H4 (cell line): ENCODE measurements around the gene ELFN1. TPM values are rescaled to one million over a fixed set of nuclear protein-coding genes. Genes with fewer than 3 reads are reported as not detected.

Source experiments
- DNase-seq: peaks from one replicate; pipeline ENCODE4 v3.0.0-alpha.2; 2015; ENCODE audit warnings: low spot score
- total RNA-seq: library from RNA; depleted of rRNA; stranded (reverse); fragments of >200 nt; shearing (Covaris generic); gene quantifications from 2 replicates; pipeline ENCODE4 v1.2.3, GENCODE V29; 2014

ELFN1 gene
- total RNA-seq, 1 experiment from 2014 or later, result 0.37 TPM

DNA sequence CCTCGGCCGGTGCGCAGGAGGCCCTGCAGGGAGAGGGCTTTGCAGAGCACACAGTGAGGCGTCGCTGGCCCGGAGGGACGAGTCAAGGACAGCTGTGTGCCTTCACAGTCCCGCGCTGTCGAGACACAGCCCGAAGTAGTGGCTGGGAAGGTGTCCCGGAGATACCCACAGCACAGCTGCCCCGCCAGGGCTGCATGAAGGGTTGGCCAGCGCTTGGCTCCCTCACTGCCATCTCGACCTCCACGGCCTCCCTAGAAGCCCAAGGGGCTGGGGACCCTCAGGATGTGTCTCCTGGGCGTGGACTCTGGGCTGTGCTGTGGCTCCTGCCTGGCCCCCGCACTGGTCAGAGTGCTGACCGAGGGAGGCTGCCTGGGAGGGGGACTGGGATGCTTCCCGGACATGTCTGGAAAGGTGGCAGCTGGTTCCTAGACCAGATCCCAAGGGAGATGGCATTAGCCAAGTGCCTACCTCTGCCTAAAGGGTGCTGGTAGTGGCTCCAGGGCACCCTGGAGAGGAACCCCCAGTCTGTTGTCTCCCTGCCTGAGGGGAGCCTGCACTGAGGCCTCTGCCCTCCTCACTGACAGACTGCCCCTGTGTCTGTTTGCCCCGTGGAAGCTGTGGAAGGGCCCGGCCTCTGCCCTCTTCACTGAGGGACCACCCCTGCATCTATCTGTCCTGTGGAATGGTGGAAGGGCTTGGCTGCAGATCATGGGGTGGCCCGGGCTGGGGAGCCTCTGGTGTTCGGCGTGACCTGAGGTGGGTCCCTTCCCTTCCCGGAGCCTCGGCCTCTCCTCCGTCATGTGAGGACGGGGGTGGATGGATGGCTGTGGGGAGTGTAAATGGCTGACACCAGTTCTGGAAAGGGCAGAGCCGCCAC, 5.8 kb downstream of the ELFN1 start:
- DNase-seq, result no peak

DNA sequence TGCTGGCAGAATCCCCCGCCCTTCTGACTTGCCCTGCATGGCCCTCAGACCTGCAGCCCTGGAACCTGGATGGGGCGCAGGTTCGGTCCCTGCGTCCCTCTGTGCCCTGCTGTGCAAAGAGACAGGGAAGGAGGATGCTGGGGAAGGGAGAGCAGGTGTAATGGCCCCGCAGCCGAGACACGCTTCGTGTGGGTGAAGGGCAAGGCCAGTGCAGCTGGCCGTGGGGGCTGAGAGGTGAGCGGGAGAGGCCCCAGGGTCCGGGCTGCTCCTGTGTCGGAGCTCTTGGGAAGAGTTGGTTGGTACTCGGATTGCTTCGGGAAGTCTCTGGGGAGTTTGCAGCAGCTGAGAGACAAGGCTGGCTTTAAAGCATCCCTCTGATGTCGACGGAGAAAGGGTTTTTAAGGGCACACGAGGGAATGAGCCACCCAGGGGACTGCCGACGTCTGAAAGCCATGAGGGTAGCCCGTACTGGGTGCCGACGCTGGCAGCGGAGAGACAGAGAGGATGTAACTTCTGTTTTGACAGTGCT, 6.5 kb downstream of the ELFN1 start:
- DNase-seq, result no peak

DNA sequence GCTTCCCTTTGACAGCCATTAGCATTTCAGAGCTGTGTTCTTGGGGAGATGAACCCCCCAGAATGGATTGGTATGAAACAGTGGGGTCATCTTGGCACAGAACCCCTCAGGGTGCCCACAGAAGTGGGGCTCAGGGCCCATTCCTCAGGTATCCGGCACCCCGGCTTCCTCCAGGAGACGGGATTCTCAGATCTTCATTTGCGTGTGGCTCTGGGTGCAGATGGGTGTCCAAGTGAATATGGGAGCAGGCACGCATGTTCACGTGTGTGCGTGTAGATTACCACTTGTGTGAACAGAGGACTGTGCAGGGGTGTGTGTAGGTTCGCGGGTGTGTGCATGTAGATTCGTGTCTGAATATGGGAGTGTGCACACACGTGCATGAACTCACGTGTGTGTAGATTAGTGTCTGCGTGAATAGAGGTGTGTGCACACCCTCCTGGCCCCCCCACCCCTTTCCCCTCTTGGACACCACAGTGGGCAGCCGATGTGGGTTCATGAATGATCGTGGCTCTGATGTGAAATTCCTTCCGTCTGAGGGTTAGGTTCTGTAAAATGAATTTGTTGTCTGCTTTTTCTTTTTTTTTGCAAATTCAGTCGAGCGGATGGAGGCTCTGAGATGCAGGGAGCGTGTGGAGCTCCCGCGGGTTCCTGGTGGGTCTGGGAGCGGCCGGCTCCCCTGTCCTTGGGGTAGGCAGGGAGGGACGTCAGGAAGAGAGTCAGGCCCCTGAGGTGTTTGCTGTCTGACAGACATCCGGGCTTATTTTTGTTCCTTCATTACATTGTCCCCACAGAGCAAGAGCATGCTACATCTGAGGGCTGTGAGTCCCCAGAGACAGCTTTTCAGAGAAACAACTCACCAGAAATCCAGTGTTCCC, 7.4 kb downstream of the ELFN1 start:
- DNase-seq, result no peak

DNA sequence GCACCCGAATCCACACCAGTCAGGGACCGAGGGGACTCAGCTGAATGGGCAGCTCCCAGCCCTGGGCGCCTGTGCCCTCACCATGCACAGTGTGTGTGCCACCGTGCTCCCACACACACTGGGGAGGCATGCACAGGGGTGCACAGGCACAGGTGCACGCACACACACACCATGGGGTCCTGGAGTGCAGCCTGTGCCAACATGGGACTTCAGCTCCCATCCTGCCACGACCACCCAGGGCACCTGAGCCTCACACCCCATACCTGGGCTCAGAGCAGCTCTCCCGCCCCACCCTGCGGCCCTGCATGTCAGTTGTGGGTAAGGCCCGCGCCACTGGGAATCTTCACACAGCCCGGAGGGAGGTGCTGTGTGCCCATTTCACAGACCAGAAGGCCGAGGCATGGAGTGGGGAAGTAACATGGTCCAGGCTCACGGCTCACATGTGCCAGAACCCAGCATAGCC, 8.0 kb downstream of the ELFN1 start:
- no peak for DNase-seq

DNA sequence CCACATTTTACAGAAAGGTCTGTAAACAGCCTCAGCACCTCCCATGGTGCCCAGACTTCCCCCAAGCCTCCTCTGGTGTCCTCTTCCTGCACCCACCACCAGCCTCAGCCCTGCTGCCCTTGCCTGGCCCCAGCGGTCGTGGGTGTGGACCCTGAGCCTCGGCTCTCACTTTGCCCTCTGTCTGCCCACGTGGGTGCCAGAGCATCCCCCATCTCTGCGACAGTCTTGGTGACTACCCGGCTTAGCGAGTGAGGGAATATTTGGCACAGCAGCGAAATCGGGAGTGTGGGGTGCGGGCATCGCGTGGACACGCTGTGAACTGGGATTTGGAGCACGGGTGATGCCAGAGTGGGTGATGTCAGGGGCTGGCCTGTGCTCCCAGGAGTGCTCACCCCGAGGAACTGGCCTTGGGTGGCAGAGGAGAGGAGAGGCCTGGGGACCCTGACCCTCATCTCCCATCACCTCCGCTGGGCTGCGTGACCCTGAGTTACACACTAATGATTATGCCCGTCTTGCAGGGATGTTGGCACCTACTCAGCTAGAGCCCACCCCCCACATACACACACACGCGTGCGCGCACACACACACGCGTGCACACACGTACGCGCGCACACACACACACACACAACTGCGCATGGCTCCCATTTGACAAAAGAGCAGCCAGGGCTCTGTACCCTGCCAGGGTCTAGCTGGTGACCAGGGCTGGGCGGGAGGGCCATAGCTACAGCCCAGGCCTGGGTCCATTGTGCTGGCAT, 8.7 kb downstream of the ELFN1 start:
- no peak for DNase-seq

DNA sequence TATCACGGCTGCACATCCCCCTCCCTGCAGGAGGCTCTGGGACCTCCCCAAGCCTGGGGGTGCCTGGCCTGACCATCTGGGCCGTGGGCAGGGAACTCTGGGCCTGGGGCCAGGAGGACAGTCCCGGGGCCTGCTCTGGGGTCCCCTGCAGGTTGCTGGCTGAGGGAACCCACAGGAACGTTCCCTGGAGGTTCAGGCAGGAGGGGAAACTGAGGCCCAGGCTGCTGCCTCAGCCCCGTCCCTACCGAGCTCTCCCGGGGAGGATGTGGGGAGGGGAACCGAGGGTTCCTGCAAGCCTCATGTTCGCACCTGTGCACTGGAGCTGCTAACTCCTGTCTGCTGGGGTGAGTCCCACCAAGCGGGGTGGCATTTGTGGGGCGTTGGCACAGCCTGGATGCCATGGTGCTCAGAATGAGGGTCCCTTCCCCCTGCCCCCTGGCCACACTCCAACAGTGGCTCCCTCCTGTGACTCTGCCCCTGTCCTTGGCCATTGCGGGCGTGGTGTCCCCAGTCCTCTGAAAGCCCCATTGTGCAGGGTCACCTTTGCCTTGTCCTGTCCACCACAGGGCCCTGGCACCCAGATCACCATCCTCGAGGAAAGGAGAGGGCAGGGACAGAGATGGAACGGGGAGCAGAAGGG, 9.4 kb downstream of the ELFN1 start:
- no peak for DNase-seq

DNA sequence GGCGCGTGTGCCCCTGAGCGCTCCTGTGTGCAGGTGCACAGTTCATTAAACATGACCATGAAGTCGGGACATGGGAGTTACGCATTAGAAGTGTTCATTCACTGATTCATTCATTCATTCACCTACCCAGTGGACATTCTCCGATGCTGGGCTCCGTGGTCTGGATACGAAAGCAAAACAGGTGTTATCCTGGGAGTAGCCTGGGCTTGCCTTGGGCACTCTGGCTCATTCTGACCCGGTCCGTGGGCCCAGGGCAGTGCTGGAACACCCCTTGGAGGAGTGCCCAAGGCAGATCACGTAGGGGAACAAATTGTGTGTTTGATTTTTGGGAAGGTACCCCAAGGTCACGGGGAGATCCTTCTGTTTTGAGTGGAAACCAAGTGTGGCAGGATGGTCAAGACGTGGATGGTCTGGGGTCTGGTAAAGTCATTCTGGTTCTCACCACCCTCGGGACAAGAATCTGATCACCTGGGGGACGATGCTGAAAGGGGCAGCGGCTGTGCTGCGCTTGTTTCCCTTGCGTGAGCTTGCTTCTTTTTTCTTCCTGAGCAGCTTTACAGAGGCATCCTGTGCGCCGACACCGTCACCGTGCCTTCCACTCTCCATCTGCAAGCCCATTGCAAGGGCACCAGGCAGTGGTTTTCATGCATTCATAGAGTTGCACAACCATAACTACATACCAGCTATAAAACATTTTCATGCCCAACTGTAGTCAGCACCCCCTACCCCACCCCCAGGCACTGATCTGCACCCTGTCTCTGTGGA, 10.1 kb downstream of the ELFN1 start:
- DNase-seq, result no peak

DNA sequence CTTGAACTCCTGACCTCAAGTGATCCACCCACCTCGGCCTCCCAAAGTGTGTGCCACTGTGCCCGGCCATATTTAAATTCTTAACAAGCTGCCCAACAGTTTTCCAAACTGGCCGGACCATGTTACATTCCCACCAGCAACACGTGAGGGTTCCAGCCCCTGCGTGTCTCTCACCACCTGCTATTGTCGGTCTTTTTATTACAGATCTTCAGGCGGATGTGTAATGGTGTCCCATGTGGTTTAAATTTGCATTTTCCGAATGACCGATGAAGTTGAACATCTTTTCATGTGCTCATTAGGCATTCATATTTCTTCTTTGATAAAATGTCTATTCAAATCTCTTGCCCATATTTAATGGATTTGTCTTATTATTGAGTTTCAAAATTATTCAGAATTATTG, 11.5 kb downstream of the ELFN1 start:
- DNase-seq, result no peak

DNA sequence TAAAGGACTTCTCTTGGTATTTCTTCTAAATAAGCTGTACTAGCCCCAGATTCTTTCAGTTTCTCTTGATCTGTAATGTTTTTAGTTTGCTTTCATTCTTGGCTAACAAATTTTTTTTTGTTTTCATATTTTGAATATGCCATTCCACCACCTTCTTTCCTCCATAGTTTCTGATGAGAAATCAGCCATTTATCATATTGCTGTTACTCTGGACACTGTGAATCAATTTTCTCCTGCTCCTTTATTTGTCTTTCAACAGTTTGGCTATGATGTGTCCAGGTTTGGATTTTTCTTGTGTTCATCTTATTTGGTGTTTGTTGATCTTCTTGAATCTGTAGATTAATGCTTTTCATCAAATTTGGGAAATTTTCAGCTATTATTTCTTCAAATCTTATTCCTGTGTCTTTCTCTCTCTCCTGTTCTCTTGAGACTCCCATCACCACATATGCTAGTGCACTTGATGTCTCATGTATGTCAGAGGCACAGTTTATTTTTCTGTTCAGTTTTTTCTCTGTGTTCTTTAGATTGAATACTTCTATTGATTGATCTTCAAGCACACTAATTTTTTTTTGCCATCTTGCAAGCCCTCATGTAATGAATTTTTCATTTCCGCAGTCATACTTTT, 15.0 kb downstream of the ELFN1 start:
- DNase-seq, result no peak

DNA sequence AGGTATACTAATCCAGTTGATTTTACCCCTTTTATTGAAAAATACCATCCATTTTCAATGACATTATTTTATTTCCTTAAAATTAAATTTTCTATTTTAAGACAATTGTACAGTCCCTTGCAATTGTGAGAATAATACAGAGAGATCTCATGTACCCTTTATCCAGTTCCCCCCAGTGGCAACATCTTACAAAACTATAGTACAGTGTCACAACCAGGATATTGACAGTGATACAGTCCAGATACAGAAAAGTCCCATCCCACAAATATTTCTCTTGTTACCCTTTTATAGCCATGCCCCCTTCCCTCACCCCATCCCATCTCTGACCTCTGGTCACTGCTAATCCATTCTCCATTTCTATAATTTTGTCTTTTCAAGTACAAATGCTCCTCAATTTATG, 18.5 kb downstream of the ELFN1 start:
- DNase-seq, result no peak

DNA sequence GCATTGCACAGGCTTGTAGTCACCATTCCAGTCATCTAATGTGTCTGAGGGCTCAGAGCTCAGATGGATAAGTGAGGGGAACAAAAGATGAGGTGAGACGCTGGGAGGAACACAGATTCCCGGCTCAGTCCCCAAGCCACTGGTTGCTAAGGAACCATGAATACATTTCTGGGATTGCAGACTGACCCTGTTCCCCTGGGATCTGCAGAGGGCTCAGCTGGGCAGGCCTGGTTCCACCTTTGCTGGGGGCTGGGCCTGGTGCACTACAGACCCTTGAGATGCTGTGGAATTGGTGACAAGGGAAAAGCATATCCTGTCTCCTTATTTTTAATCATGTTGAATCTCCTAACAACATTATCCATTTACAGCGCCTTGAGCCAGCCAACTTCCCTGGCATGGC, 19.2 kb downstream of the ELFN1 start:
- no peak for DNase-seq

DNA sequence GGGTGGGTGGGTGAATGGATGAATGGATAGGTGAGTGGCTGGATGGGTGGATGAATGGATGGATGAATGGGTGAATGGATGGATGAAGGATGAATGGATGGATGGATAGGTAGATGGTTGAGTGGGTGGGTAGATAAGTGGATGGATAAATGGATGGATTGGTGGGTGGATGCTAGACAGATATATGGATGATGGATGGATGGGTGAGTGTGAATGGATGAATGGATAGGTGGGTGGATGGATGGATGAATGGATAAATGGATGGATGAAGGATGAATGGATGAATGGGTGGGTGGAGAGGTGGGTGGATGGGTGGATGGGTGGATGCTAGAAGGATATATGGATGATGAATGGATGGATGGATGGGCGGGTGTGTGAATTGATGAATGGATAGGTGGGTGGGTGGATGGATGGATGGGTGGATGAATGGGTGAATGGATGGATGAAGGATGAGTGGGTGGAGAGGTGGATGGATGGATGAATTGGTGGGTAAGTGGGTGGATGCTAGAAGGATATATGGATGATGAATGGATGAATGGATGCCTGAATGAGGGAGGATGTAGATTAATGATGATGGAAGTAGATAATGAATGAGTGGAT, 20.4 kb downstream of the ELFN1 start:
- no peak for DNase-seq

DNA sequence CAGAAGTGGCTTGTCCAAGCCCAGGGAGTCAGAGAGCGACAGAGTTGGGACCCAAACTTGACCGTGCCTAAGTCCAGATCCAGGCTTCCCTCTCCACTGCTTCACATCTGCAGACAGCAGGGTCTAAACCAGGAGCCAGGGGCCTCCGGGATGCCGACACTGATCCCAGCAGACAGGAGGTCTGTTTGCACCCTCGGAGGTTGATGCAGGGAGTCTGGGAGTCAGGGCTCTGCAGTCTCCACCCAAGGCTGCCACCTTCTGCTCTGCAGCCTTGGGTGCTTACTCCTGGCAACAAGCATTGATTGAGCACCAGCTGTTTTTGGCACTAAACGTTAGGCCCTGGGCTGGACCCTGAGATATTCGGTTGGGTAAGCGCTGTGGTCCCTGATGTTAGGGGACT, 21.0 kb downstream of the ELFN1 start:
- no peak for DNase-seq

DNA sequence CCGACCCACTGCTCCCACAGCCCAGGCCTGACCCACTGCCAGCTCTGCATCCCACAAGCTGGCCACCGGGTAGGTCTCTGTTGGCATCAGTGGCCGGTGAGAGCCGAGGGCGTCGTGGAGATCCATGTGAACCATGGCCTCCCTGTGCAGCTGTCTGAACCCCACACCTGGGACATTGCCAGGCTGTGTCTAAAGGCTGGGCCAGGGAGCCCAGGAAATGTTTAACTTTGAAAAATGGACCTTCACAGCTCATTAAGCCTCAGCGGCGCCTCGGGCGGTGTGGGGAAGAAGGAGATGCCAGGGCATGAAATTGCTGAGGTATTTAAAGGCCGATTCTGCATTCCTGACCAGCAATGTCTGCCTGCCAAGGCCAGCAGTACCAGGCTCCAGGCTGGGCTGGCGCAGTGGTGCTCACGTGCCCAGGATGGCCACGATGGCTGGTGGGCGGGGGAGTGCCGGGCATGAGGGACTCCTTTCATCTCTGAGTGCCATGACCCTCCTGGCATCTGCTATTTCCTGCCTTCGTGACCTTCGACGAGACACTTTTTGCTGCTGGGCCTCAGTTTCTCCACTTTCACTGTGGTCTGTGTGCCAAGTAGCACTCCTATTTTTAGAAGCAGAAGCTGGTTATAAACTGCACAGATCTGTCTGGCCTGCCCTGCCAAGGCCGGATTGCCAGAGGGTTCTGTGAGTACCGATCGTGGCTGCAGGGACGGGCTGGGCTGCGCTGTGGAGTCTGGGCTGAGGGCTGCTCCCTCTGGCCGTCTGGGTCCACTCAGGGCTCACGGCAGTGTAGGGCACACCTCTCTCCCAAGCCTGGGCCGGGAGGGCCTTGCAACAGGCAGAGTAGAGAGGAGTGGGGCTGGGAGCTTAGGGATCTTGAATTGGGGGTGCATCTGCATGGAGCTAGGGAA, 21.8 kb downstream of the ELFN1 start:
- peak; percentile 92 for DNase-seq

DNA sequence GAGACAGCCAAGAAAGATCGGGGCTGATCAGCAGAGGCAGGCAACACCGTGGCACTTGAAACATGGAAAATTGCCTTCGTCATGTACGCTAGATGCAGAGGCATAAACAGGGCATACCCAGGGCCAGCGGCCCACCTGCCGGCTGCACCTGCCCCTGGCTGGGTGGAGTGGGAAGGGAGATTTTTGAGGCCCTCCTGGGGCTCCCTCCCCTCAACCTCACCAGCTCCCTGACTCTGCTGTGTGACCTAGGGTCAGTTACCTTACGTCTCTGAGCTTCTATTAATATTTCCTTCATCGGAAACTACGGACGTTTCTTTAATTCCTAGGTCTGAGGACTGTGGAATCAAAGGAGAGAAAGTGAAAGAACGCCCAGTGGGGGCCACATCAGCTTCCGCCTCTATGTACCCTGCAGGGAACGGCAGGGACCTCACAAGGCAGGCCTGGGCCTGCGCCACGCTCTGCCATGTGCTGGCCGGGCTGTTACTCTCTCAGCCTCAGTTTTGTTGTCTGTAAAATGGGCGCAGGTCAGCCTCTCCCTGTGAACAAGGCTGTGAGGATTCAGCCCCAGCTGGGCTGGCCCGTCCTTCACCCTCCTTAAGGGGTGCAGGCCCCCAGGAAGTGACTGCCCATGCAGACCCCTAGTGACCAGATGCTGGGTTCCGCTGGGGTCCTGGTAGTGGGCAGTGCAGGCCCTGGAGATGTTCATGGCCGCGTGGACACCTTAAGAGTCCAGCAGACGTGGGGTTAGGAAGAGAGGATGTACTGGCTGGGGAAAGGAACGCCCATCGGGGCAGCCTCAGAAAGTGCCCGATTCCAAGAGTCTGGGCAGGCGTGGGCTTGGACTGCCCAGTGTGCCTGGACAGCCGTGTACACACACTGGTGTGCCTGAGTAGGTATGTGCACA, 22.7 kb downstream of the ELFN1 start:
- no peak for DNase-seq

DNA sequence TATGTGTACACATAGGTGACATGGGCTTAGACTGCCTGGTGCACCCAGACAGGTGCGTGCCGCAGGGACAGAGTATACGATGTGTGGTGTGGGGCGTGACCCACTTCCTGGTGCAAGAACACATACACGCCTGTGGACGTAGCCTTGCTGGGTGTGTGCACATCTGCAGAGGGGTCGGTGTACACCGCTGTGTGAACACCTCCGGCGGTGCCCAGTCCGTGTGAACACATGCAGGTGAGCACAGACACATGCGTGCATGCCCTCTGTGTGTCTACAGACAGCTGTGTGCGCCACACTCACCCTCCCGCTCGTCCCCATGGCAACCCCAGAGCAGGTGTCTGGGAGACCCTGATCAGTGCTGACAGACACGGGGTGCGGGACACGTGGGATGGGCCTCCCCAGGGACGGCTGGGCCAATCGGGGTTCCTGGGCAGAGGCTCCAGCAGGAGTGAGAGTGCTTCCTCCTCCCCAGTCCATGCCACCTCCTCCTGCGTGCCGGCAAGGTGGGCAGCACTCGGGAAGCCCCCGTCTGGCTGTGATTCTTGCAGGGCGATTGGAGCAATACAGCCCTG, 23.4 kb downstream of the ELFN1 start:
- DNase-seq, result no peak

DNA sequence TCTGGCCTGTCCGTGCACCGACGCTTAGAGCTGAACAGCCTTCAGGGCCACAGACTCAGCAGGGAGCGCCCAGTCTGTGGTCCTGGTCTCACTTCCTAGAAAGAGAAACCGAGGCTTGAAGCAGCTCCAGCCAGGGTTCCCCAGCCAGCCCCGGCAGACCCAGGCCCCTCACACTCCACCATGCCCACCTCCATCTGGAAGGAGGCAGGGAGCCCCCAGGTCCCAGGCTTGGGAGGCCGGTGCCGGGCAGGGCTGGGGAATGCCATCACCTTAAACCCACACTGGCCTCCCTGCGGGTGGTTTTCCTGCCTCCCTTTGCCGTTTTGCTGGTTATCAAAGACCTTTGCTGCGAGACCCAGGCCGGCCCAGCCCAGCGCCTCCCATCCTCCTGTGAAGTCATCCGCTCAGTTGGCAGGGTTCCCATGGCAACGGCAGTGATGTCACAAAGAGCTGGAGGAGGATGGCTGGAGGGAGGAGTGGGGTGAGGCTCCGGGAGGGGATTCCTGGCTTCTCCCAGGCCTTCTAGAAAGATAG, 24.0 kb downstream of the ELFN1 start:
- DNase-seq, result peak; percentile 74
